GM18520 (cell line): ENCODE measurements around the gene SELENOW.
"Not testable (repeated sequence)": the region's sequence is repeated elsewhere in the genome, so short reads cannot be mapped to it uniquely, and the experiment has no call there.

Experiments
- ATAC-seq: cut with Tn5 transposase; IDR thresholded peaks from one replicate; pipeline ENCODE4 v1.9.1; 2021; ENCODE audit not compliant: unreplicated experiment

The SELENOW gene

DNA sequence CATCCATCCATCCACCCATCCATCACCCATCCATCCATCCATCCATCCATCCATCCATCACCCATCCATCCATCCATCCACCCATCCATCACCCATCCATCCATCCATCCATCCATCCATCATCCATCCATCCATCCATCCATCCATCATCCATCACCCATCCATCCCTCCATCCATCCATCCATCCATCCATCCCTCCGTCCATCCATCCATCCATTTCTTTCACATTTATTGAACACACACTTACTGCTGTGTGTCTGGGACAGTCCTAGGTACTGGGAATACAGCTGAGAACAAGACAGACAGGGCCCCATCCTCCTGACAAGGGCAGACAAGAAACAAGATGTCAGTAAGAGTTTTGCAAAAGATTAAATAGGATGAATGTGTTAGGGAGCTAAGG is 39.7 kb downstream of the SELENOW start:
- not testable (repeated sequence) for ATAC-seq

DNA sequence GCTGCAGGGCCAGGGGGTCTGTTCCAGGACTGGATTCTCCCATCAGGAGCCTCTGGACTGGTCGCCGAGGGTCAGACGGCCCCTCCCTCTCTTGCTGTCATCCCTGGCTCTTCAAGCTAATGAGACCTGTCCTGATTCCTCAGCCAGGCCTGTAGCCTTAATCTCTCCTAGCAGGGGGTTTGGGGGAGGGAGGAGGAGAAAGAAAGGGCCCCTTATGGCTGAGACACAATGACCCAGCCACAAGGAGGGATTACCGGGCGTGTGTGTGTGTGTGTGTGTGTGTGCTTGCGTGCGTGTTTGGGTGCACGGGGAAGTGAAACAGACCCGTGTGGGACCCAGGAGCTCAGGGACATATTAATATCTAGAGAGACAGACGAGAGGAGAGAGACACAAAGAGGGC is 41.4 kb downstream of the SELENOW start:
- no peak for ATAC-seq

DNA sequence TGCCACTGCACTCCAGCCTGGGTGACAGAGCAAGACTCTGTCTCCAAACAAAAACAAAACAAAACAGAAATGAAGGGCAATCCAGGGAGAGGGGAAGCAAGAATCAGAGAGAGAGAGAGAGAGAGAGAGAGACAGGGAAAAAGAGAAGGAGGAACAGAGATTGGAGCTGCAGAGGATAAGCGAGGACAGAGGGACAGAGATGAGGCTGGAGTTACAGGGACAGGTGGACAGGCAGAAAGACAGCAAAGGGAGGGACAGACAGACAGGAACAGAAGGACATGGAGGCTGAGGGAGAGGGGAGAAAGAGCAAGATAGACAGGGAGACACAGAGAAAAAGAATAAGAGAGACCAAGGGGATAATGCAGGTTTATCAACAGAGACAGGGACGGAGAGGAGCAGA is 41.9 kb downstream of the SELENOW start:
- ATAC-seq = no peak

DNA sequence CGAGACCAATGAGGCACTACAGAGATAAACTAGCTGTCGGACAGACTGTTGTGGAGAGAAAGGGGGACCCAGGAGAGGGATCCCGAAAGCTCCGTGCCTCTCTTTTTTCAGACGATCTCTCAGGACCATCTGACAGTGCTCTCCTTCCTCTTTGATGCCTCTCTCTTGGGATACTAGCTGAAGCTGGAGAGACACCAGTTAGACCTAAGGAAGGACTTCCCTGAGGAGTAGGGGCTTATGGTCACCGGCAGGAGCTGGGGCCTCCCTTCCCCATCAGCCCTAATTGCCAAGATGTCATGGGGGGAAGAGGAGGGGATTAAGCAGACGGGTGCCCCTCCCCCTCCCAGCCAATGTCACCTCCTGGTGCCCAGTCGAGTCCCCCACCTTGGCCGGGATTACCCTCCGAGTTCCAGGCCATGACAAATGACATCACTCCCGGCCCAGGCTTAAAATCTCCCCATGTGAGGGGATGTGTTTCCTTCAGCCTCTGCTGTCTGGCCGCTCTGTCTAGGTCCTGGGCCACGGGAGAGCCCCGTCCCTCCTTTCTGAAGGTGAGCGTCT is 43.0 kb downstream of the SELENOW start, which contains the start of gene CRX:
Gene CRX, plus strand, starts transcription at position 478 of the 561 bp plus-strand sequence. CDS start 12,507 bp downstream, outside the sequence.
- ATAC-seq = no peak

DNA sequence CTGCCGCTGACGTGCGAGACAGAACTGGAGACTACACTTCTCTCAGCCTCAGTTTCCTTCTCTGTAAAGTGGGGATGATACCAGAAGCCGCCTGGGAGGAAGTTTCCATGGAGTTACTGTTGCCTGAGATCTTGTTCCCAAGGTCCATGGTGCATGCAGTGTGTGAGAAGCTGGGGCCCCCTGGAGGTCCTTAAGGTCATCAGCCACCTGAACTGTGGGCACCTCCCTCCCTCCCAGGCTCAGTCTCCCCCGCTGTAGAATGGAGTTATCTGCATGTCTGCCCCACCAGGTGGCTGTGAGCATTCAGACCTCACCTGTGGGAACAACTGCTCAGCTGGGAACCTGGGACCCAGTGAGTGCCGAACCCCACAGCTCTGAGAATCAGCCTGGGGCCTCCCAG is 45.9 kb downstream of the SELENOW start:
- no peak for ATAC-seq

DNA sequence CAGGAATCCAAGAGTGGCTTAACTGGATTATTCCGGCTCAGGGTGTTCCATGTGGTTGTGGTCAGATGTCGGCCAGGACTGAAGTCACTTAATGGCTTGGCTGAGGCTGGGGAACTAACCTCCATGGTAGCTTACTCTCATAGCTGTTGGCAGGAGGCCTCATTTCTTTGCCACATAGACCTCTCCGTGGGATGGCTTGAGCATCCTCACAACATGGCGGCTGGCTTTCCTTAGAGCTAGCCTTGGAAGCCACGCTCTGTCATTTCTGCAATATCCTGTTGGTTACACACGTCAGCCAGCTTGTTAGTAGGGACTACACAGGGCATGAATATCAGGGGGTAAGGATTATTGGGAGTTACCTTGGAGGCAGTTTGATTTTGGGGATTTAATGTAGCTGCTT is 48.3 kb downstream of the SELENOW start:
- no peak for ATAC-seq

DNA sequence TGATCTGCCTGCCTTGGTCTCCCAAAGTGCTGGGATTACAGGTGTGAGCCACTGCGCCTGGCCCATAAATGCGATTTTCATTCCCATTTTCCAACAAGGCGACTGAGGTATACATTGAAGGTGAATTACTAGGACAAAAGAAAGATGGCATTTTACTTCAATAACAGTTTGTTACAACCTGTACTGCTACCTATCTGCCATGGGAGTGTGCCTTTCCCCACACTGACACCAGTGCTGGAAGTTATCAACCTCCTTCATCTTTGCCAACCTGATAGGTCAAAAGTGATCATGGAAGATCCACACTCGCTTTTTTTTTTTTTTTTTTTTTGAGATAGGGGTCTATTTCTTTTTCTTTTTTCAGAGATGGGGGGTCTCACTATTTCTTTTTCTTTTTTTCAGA is 54.2 kb downstream of the SELENOW start:
- ATAC-seq = no peak
